Large intestine (tissue), 12 donors: ENCODE results near the gene RALGDS. TPM values are rescaled to one million over a fixed set of nuclear protein-coding genes. Genes with fewer than 3 reads are reported as not detected.
"Not testable (repeated sequence)": the region's sequence is repeated elsewhere in the genome, so short reads cannot be mapped to it uniquely, and the experiment has no call there.

Experiments used
- DNase-seq, 2 donors: peaks; one replicate each; pipeline versions ENCODE4 v3.0.0 to v3.0.0-alpha.2; 2013
- H3K27ac ChIP-seq: one replicate; pipeline ENCODE4 v1.5.1; 2013; ENCODE audit warnings: low read length
- H3K27me3 ChIP-seq: 2 replicates; pipeline ENCODE4 v1.6.1; 2013; ENCODE audit warnings: low read length; ENCODE audit not compliant: control insufficient read depth, insufficient read depth
- H3K36me3 ChIP-seq: 2 replicates; pipeline ENCODE4 v1.6.1; 2013; ENCODE audit warnings: low read length; ENCODE audit not compliant: control insufficient read depth, insufficient read depth
- H3K4me1 ChIP-seq: one replicate; pipeline ENCODE4 v1.6.1; 2013; ENCODE audit warnings: low read length; ENCODE audit not compliant: control insufficient read depth, insufficient read depth
- H3K4me3 ChIP-seq: one replicate; pipeline ENCODE4 v1.5.1; 2013; ENCODE audit warnings: low read length
- H3K9me3 ChIP-seq: one replicate; pipeline ENCODE4 v1.6.1; 2013; ENCODE audit warnings: mild to moderate bottlenecking, low read depth, low read length, moderate library complexity; ENCODE audit not compliant: control insufficient read depth
- WGBS: methylation state at CpG from one replicate; pipeline ENCODE4 v1.1.5; 2013; ENCODE audit warnings: low lambda C conversion rate; ENCODE audit not compliant: insufficient coverage; 5-methylcytosine and 5-hydroxymethylcytosine counted together
- long read RNA-seq, 11 donors: transcript quantifications; one replicate each; lab custom pipeline, GENCODE V29; 2026
- polyA plus RNA-seq: library from polyadenylated mRNA; unstranded; fragments of 120-200 nt; gene quantifications from one replicate; pipeline ENCODE4 v1.2.1, GENCODE V29; 2013

The RALGDS gene
- 43.8 TPM for polyA plus RNA-seq
- long read RNA-seq, donor 1, partial matches to known transcripts: 0 of 3 reads
- long read RNA-seq, donor 1, other reads (novel, unspliced or antisense): 0 of 3 reads
- long read RNA-seq, donor 2, partial matches to known transcripts: 0 of 1 reads
- long read RNA-seq, donor 2, other reads (novel, unspliced or antisense): 0 of 1 reads
- long read RNA-seq, donor 3: 0 reads
- long read RNA-seq, donor 4, partial matches to known transcripts: 0 of 2 reads
- long read RNA-seq, donor 4, other reads (novel, unspliced or antisense): 0 of 2 reads
- long read RNA-seq, donor 5, partial matches to known transcripts: 0 of 8 reads
- long read RNA-seq, donor 5, other reads (novel, unspliced or antisense): 0 of 8 reads
- long read RNA-seq, donor 6, partial matches to known transcripts: 0 of 5 reads
- long read RNA-seq, donor 6, other reads (novel, unspliced or antisense): 0 of 5 reads
- long read RNA-seq, donor 7, partial matches to known transcripts: 0 of 2 reads
- long read RNA-seq, donor 7, other reads (novel, unspliced or antisense): 0 of 2 reads
- long read RNA-seq, donor 8, partial matches to known transcripts: 0 of 6 reads
- long read RNA-seq, donor 8, other reads (novel, unspliced or antisense): 0 of 6 reads
- long read RNA-seq, donor 9, partial matches to known transcripts: 0 of 2 reads
- long read RNA-seq, donor 9, other reads (novel, unspliced or antisense): 0 of 2 reads
- long read RNA-seq, donor 10, partial matches to known transcripts: 0 of 9 reads
- long read RNA-seq, donor 10, other reads (novel, unspliced or antisense): 0 of 9 reads
- long read RNA-seq, donor 11, partial matches to known transcripts: 0 of 2 reads
- long read RNA-seq, donor 11, other reads (novel, unspliced or antisense): 0 of 2 reads

- Histone ChIP-seq H3K27me3 (no peaks in the 10 kb centered on the region), H3K4me3 (peak within 1 kb of the TSS; percentile 57), H3K36me3 (peaks cover 3% of the 10 kb centered on the region), H3K4me1 (peaks cover 52% of the 10 kb centered on the region), H3K27ac (peak within 1 kb of the TSS; percentile 77), H3K9me3 (no peaks in the 10 kb centered on the region)
- DNase-seq: peak; percentile 84 to 86
- 40% methylated on average over 2 of the region's 53 CpGs for WGBS
These were observed at the start of gene RALGDS for GRCh38 chr9:133121198-133121914. TSS of gene RALGDS (minus strand) at chr9:133121240. CDS start at chr9:133121154, 86 bp downstream.

GRCh38 chr9:133170716-133171115 lies 49.7 kb upstream of the RALGDS start:
- Histone ChIP-seq H3K36me3 (no peaks in the 10 kb centered on the region), H3K4me1 (peaks cover 14% of the 10 kb centered on the region), H3K27me3 (peaks cover 6% of the 10 kb centered on the region), H3K27ac (no peak overlapping the region), H3K9me3 (no peaks in the 10 kb centered on the region), H3K4me3 (no peak overlapping the region)
- no peak for DNase-seq
- no CpG with 5 or more reads among the region's 11 CpGs for WGBS

GRCh38 chr9:133169687-133170086 lies 48.6 kb upstream of the RALGDS start:
- DNase-seq, H3K4me3 ChIP-seq, H3K27ac ChIP-seq, H3K27me3 ChIP-seq, H3K9me3 ChIP-seq, H3K36me3 ChIP-seq: not testable (repeated sequence)
- WGBS: no CpG with 5 or more reads among the region's 12 CpGs
- peaks cover 15% of the 10 kb centered on the region for H3K4me1 ChIP-seq

DNA sequence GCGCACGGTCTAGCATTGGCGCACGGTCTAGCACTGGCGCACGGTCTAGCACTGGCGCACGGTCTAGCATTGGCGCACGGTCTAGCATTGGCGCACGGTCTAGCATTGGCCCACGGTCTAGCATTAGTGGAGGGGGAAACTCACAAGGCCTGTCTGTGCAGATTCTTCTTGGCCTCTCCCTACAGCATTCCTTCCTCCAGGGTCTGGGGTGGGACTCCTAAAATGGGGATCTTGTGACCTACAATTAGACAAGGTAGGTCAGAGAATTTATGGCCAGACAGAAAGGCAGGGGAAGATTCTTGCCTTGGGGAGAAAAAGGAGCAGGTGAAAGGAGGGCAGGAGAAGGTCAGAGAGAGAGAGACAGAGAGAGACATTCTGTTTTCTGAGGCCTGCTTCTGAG lies 48.1 kb upstream of the RALGDS start:
- no peak overlapping the region for H3K27ac ChIP-seq
- WGBS: no CpG with 5 or more reads among the region's 13 CpGs

GRCh38 chr9:133168432-133168831 lies 47.4 kb upstream of the RALGDS start:
- Histone ChIP-seq H3K4me3 (no peak overlapping the region), H3K27ac (no peak overlapping the region), H3K4me1 (peaks cover 20% of the 10 kb centered on the region), H3K27me3 (peaks cover 2% of the 10 kb centered on the region), H3K36me3 (no peaks in the 10 kb centered on the region), H3K9me3 (no peaks in the 10 kb centered on the region)
- DNase-seq: no peak
- WGBS: no CpG with 5 or more reads among the region's 6 CpGs

More for the DNA sequence above, 48.1 kb upstream of the RALGDS start:
- no peaks in the 10 kb centered on the region for H3K36me3 ChIP-seq
- H3K27me3 ChIP-seq: no peaks in the 10 kb centered on the region
- no peak overlapping the region for H3K4me3 ChIP-seq
- peaks cover 20% of the 10 kb centered on the region for H3K4me1 ChIP-seq
- DNase-seq: no peak
- no peaks in the 10 kb centered on the region for H3K9me3 ChIP-seq

DNA sequence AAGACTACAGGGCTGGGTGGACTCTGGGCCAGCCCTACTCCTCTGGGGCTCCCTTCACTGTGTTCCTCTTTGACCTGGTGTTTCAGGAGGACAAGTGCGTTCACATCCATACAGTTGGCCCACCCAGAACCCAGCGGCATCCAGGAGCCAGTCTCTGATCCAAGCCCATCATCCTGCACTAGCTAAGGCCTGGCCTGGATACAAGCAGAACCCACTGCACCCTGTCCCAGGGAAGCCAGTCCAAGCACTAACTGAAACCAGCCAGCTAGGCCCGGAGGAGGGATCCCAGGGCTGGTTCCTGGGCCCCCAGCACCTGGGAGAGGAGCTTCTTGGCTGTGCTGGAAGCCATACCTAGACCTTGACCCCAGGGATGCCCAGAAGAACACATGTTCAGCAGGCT lies 46.7 kb upstream of the RALGDS start:
- WGBS: no CpG with 5 or more reads among the region's 3 CpGs
- Histone ChIP-seq H3K27ac (no peak overlapping the region), H3K4me3 (no peak overlapping the region), H3K9me3 (no peaks in the 10 kb centered on the region), H3K36me3 (no peaks in the 10 kb centered on the region), H3K27me3 (peaks cover 8% of the 10 kb centered on the region), H3K4me1 (peaks cover 26% of the 10 kb centered on the region)
- DNase-seq: peak in 1 of 2 donors; percentile 30

DNA sequence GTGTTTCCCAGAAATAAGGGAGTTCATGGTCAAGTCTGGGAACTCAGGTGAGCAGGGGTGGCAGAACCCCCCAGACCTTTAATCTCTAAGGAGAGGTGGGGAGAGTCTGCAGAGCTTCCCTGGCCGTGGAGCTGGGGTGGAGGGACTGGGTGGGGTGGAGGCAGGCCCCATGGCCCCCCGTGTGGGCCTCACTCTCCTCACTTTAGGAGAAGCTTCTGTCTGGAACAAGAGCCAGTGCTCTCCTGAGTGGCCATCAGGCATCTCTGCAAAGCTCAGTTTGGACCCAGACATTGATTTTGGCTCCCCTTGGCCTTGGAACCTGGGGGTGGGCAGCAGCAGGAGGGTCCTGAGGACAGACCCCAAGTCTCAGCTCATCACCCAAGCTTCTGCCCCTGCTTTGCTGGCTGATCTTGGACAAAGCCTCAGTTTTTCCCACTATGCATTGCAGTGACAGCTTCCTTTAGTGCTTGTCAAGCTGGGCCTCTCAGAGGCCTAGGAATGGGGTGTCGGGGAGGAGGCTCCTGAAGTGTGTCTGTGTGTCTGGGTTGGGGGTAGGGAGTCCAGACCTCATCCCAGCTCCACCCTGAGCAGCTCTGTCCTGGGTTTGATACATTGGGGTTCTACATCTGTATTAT lies 46.2 kb upstream of the RALGDS start:
- Histone ChIP-seq H3K4me1 (peaks cover 28% of the 10 kb centered on the region), H3K9me3 (no peaks in the 10 kb centered on the region), H3K27me3 (peaks cover 9% of the 10 kb centered on the region), H3K4me3 (no peak overlapping the region), H3K27ac (no peak overlapping the region), H3K36me3 (no peaks in the 10 kb centered on the region)
- WGBS: no CpG with 5 or more reads among the region's 3 CpGs
- DNase-seq: peak in 1 of 2 donors; percentile 59

DNA sequence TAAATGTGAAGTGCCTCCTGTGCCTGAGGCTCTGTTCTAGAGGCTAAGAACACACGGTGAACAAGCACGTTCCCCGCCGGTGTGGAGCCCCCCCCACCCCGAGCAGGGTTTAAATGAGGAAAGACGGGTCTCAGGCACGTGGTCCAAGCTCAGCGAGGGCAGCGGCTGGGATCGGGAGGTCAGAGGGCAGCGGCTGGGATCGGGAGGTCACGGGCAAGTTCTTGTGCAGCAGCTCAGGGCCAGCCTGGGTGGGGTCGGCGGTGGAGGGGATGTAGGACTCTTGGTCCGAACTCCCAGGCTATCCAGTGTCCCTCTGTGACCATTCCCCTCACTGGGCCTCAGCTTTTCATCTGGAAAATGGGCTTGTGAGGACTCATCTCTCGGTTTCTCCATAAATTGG lies 45.4 kb upstream of the RALGDS start:
- H3K4me3 ChIP-seq: no peak overlapping the region
- H3K27ac ChIP-seq: no peak overlapping the region
- no peaks in the 10 kb centered on the region for H3K36me3 ChIP-seq
- peaks cover 33% of the 10 kb centered on the region for H3K4me1 ChIP-seq
- DNase-seq: no peak
- H3K9me3 ChIP-seq: no peaks in the 10 kb centered on the region
- H3K27me3 ChIP-seq: peaks cover 9% of the 10 kb centered on the region
- no CpG with 5 or more reads among the region's 17 CpGs for WGBS

GRCh38 chr9:133165452-133165730 lies 44.4 kb upstream of the RALGDS start:
- Histone ChIP-seq H3K4me1 (peaks cover 39% of the 10 kb centered on the region), H3K27me3 (peaks cover 9% of the 10 kb centered on the region), H3K36me3 (no peaks in the 10 kb centered on the region), H3K9me3 (no peaks in the 10 kb centered on the region), H3K27ac (no peak overlapping the region), H3K4me3 (no peak overlapping the region)
- WGBS: no CpG with 5 or more reads among the region's 2 CpGs
- no peak for DNase-seq

DNA sequence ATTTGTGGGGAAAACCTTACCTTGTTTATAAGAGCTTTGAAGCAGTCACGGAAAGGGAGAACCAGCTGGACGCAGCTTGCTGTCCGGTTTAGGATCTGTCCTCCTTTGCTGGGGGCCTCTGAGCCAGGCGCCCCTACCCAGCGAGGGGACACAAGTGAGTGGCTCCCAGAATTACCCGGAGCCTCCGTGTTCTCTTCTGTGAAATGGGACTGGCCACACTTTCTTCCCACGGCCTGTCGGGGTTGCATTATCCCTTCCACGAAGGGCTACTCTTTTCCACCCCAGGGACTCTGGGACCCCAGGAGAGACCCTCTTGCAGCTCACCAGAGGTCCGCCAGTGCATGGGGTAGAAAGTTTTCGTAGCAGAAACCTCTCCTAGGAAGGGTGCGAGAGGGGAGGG lies 43.2 kb upstream of the RALGDS start:
- DNase-seq: no peak
- H3K27ac ChIP-seq: no peak overlapping the region
- H3K4me1 ChIP-seq: peaks cover 39% of the 10 kb centered on the region
- no peaks in the 10 kb centered on the region for H3K36me3 ChIP-seq
- H3K9me3 ChIP-seq: no peaks in the 10 kb centered on the region
- no CpG with 5 or more reads among the region's 13 CpGs for WGBS
- peaks cover 9% of the 10 kb centered on the region for H3K27me3 ChIP-seq
- peak overlapping the region; percentile 58 for H3K4me3 ChIP-seq
